ENCODE data around the gene MLPH.

- no peak for TF ChIP-seq CTCF (IDR thresholded peaks at IDR 0.05)
- TF ChIP-seq EP300 (IDR thresholded peaks at IDR 0.05), result no peak
These were observed 49.6 kb downstream of the MLPH start for GRCh38 chr2:237536617-237537016.
